Ramos (cell line): ENCODE data around the gene DOCK4.

Source experiments
- in situ Hi-C: fragments of 300-500 bp; cut with MboI; formaldehyde crosslinking; loops from one replicate; pipeline ENCODE4 v1.14.3; 2022; ENCODE audit warnings: low sequenced_read_pairs; ENCODE audit not compliant: unreplicated experiment

Gene DOCK4

GRCh38 chr7:111878785-111879184 is 327.4 kb downstream of the DOCK4 start:
- in situ Hi-C loops = no loop called here

DNA sequence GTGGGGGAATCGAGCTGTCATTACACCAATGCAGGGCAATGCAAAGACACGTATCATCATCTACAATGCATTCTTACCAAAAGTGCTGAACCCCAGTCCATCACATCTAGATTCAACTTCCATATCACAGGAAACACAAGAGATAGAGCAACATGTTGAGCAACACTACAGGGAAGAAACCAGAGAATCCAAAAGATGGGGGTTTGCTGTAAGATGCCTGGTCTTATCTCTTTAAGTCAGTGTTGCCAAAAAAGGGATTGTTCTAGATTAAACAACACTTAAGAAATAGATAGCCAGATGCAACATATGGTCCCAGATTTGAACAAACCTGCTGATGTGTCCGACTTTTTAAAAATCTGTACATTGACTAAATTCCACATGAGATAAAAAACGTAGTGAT is 328.3 kb downstream of the DOCK4 start:
- in situ Hi-C loops = no loop called here

- in situ Hi-C loops = no loop called here
These were observed 332.1 kb downstream of the DOCK4 start for GRCh38 chr7:111873963-111874690.

DNA sequence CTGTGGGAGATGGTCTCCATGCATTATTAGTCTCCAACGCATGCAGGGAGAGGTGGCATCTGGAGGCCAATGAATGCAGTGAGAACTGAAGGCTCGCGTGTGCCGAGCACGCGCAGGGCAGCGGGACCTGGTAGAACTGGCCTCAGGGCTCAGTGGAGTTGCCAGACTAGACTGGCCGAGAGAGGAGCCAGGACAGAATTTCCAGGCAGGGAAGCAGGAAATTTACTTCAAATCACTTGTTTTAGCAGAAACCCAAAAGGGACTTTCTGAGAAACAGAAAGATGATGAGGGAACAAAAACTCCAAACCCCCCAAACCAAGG is 332.9 kb downstream of the DOCK4 start:
- in situ Hi-C loops = no loop called here

- in situ Hi-C loops = no loop called here
These were observed 333.5 kb downstream of the DOCK4 start for GRCh38 chr7:111872450-111873325.

DNA sequence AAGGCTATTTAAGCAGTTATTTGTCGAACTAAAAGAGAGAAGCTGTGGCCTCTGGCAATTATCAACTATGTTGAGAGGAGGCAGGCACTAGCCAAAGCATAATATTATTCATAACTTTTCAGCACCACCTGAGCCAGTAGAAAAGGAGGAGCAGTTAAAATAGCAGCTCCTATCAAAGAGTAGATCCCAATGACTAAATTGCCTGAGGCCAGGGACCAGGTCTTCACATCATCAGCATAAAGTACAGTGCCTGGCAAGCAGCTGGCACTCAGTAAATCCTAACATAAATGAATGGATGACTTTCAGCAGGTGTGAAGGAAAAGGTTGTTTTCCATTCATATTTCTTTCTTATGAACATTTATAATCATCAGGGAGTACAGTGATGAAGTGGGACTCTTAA is 334.9 kb downstream of the DOCK4 start:
- in situ Hi-C loops = no loop called here

- in situ Hi-C loops = no loop called here
These were observed 336.9 kb downstream of the DOCK4 start for GRCh38 chr7:111869280-111869679.

DNA sequence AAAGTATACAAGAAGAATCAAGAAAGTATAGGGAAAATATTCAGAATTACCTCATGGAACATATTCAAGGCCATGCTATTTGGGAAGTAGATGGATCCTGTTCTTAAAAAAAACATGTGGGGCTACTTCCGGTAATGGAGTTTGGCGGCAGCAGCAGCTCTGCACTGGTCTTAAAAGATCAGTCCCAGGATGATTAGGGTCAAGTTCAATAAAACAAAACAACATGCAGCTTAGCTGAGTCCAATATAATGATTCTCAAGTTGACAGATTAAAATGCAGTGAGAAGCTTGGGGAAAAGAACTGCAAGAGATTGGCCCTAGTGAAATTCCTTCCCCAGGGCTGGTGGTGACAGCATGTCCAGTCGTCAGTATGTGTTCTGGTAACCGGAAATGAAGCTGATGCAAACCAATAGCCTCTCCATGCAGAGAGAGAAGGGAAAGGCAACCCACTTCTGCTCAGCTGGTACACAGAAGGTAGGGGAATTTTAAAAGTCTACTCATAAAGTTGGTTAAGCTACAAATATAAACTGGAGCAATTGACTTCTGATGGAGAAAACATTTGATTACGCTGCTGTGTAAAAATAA is 338.8 kb downstream of the DOCK4 start:
- in situ Hi-C loops = no loop called here

DNA sequence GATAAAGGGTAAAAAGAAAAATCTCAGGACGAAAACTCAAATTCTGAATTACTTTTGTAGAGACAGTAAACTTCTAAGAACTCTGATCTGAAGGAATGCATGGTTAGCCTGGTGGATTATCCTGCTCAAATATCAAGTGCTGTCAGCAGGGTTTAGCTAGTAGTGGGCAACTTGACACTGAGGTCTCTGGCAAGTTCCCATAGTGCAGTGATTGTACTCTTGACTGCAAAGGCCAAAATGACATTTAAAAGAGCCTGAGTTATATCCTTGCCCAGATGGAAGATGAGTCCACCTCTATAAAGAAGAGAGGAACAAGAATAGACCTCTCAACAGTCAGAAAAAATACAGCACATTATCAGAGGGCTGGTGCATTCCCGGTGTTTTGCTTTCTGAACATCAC is 339.4 kb downstream of the DOCK4 start:
- in situ Hi-C loops = no loop called here

- in situ Hi-C loops = no loop called here
These were observed 340.8 kb downstream of the DOCK4 start for GRCh38 chr7:111865430-111865829.

- in situ Hi-C loops = no loop called here
These were observed 341.8 kb downstream of the DOCK4 start for GRCh38 chr7:111864291-111864976.

- in situ Hi-C loops = no loop called here
These were observed 342.9 kb downstream of the DOCK4 start for GRCh38 chr7:111863269-111863668.

- in situ Hi-C loops = no loop called here
These were observed 346.0 kb downstream of the DOCK4 start for GRCh38 chr7:111860248-111860647.

DNA sequence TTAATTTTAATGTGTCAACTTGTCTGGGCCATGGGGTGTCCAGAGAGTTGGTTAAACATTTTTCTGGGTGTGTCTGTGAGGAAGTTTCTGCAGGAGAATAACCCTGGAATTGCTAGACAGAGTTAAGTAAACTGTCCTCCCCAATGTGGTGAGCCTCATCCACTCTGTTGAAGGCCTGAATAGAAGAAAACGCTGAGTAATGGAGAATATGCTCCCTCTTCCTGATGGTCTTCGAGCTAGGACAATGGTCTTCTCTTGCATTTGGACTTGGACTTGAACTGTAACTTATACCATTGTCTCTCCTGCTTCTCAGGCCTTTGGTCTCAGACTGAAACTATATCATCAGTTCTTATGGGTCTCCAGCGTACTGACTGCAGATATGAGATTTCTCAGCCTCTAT is 347.9 kb downstream of the DOCK4 start:
- in situ Hi-C loops = no loop called here

DNA sequence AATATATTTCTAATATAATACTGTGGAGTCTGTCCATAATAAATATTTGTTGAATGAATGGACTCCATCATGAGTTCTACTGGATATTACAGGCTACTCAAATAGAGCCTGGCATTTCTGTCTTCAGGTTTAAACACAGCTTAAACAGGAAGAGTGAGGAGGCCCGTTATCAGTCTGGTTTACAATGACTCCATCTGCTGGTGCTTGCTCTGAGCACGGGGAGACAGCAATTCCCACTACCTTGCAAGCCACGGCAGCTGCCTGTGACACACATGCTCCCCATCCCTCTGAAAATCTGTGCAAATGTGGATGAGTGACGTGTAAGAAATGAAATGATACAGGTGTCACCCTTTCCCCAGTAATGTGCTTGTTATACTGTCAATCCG is 350.4 kb downstream of the DOCK4 start:
- in situ Hi-C loops = no loop called here

- in situ Hi-C loops = no loop called here
These were observed 350.9 kb downstream of the DOCK4 start for GRCh38 chr7:111855161-111855841.

DNA sequence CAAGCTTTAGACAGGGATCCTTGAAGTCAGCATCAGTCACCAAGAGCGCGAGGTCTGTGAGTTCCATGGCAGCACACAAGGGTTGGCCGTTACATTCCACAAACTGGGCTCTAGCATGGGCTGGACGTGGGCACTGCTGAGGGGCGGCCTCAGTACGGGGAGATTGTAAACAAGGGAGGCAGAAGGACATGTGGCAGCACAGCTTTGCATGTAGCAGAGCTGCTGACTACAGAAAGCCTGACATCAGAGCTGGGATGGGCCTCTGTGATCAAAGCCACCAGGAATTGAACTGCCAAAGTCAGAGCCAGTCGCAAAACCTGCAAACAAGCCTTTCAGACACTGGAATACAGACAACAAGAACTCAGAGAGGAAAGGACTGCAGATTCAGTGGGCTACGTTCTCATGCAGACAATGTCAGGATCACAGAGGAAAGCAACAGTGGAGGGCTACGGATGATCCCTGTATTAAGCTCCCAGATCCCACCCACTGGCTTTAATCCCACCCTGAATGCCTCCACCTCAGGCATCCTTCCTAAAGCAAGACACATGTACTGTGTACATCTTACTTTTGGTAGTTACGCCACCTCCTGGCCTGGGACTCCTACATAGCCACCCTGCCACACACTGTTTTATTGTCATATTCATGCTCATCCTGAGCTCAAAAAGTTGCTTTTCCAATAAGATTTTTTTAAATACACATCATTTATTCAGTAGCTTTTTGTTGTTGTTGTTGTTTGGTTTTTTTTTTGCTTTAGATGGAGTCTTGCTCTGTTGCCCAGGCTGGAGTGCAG is 352.8 kb downstream of the DOCK4 start:
- in situ Hi-C loops = no loop called here

GRCh38 chr7:111852081-111852480 is 354.1 kb downstream of the DOCK4 start:
- in situ Hi-C loops = no loop called here

GRCh38 chr7:111846898-111847297 is 359.3 kb downstream of the DOCK4 start:
- in situ Hi-C loops = no loop called here

DNA sequence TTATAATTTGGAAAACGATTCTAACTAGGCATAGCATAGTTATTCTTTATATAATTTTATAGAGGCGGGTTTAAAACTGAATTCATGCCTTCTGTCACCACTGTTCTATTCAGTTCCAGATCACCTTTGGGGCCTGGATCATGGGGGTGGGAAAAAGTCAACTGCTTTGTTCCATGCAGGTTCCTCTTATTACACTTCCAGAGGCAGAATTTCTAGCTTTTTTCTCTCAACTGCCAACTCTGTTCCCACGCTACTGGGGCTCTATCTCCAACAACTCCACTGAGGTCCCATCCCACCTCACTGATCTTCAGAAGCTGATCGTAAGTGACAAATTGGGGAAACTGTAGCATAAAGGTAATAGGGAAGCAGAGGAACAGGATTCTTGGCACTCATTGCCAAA is 360.3 kb downstream of the DOCK4 start:
- in situ Hi-C loops = no loop called here
